GM12878 (cell line): Measurements from ENCODE around the gene HEBP1. TPM values are rescaled to one million over a fixed set of nuclear protein-coding genes. Genes with fewer than 3 reads are reported as not detected.
A peak's percentile ranks its signal among the peaks of the same experiment; 100 is the strongest.

Source experiments
- CHD2 ChIP-seq: IDR thresholded peaks from 2 replicates; pipeline ENCODE4 v1.6.1; 2011; ENCODE audit warnings: low read depth, low read length, improper control_type of control experiment, borderline replicate concordance
- KAT2A ChIP-seq: conservative IDR thresholded peaks from 2 replicates; pipeline ENCODE4 v1.6.1; 2011; ENCODE audit warnings: low read depth, low read length; ENCODE audit not compliant: control insufficient read depth
- MYC ChIP-seq: IDR thresholded peaks from 2 replicates; pipeline ENCODE4 v1.6.1; 2011; ENCODE audit warnings: mild to moderate bottlenecking, low read length, moderate library complexity, inconsistent platforms; ENCODE audit not compliant: insufficient read depth, insufficient replicate concordance, insufficient read length, severe bottlenecking
- NFYA ChIP-seq: IDR thresholded peaks from 2 replicates; pipeline ENCODE4 v1.6.1; 2011; ENCODE audit warnings: low read depth, mild to moderate bottlenecking, low read length, improper control_type of control experiment, borderline replicate concordance
- POLR2AphosphoS5 ChIP-seq: IDR thresholded peaks from 2 replicates; pipeline ENCODE4 v1.6.1; 2011; ENCODE audit warnings: mild to moderate bottlenecking, low read length, inconsistent platforms
- RAD21 ChIP-seq: IDR thresholded peaks from 2 replicates; pipeline ENCODE4 v1.6.1; 2011; ENCODE audit warnings: mild to moderate bottlenecking, low read depth, low read length, moderate library complexity; ENCODE audit not compliant: insufficient read depth
- SMARCA5 ChIP-seq: fragments of 450-650 bp; IDR thresholded peaks from 2 replicates; pipeline ENCODE4 v1.6.1; 2017; ENCODE audit warnings: mild to moderate bottlenecking
- SREBF1 ChIP-seq: IDR thresholded peaks from 2 replicates; pipeline ENCODE4 v1.6.1; 2012; ENCODE audit warnings: mild to moderate bottlenecking, low read length
- polyA plus RNA-seq, 11 experiments: library from polyadenylated mRNA; depleted of rRNA in 4 of 11; unstranded in 6 of 11; stranded (reverse) in 5 of 11; fragments of >200 nt; fragmentation: Nextera tagmentation in 4 of 11; fragmentation: Illumina TruSeq in 1 of 11; extraction: Ambion mirVana in 4 of 11; extraction: Trizol in 1 of 11; gene quantifications; 1 replicate in 1 of 11; 2 replicates in 10 of 11; pipeline versions ENCODE4 v1.2.1 to v1.2.3, GENCODE V29; 2011 to 2016; ENCODE audit warnings: inconsistent platforms in 2 of 11, missing spikeins in 2 of 11, low read depth in 1 of 11
- total RNA-seq, 4 experiments: library from RNA; depleted of rRNA in 3 of 4; stranded (reverse); fragments of >200 nt in 3 of 4; fragmentation: Illumina TruSeq in 1 of 4; extraction: Trizol in 1 of 4; gene quantifications; 2 replicates each; pipeline versions ENCODE4 v1.2.1 to v1.2.3, GENCODE V29; 2013 to 2021
- TF ChIP-seq, protein P1 (sequence below): fragments of 150-350 bp; IDR thresholded peaks from 2 replicates; pipeline ENCODE4 v1.6.1; 2016; ENCODE audit warnings: low read depth, low read length
- TF ChIP-seq, protein P2 (sequence below), 3 experiments: IDR thresholded peaks in 2 of 3; conservative IDR thresholded peaks in 1 of 3; 2 replicates each; pipeline ENCODE4 v1.5.1; 2011; ENCODE audit warnings: low read depth in 3 of 3, low read length in 3 of 3, mild to moderate bottlenecking in 3 of 3, control low read depth in 2 of 3, moderate library complexity in 2 of 3, inconsistent platforms in 1 of 3, mixed read lengths in 1 of 3; ENCODE audit not compliant: control insufficient read depth in 2 of 3, insufficient read depth in 1 of 3; ENCODE audit errors: extremely low read depth in 1 of 3

Gene HEBP1
- total and polyA plus RNA-seq, 10 of the 15 experiments (the other 5 are each of a cell fraction or from before 2014, with no cell fraction given) = 0.07 to 0.32 (median 0.18) TPM; not detected in 5

DNA sequence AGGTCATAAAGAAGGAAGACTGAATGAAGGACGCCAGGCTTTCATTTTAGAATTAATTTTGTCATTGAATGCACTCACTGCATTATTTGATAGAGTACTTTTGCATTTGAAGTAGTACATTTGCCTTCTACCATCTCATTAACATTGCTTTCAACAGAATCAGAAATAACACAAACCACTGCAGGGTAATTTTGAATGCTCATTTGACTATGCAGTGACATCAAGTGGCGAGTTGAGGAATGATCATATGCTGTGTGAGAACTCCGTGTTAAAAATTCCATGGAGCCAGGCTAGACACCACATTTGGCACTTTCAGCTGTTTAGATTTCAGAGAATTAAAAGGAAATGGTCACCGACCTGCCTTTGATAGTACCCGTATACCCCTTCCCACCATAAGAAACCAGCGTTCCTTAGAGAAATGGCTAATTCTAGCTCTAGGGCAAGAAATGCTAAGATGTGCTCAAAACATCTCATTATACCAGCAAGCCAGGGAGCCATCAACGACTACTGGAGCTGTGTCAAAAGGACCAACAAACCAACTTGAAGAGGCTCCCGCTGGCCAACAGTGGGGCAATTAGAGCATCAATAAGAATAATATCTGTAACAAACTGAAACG is 16.5 kb downstream of the HEBP1 start (continued):
- TF ChIP-seq, protein P1, sequence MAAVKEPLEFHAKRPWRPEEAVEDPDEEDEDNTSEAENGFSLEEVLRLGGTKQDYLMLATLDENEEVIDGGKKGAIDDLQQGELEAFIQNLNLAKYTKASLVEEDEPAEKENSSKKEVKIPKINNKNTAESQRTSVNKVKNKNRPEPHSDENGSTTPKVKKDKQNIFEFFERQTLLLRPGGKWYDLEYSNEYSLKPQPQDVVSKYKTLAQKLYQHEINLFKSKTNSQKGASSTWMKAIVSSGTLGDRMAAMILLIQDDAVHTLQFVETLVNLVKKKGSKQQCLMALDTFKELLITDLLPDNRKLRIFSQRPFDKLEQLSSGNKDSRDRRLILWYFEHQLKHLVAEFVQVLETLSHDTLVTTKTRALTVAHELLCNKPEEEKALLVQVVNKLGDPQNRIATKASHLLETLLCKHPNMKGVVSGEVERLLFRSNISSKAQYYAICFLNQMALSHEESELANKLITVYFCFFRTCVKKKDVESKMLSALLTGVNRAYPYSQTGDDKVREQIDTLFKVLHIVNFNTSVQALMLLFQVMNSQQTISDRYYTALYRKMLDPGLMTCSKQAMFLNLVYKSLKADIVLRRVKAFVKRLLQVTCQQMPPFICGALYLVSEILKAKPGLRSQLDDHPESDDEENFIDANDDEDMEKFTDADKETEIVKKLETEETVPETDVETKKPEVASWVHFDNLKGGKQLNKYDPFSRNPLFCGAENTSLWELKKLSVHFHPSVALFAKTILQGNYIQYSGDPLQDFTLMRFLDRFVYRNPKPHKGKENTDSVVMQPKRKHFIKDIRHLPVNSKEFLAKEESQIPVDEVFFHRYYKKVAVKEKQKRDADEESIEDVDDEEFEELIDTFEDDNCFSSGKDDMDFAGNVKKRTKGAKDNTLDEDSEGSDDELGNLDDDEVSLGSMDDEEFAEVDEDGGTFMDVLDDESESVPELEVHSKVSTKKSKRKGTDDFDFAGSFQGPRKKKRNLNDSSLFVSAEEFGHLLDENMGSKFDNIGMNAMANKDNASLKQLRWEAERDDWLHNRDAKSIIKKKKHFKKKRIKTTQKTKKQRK = no peak
- no peak for TF ChIP-seq KAT2A
- TF ChIP-seq RAD21 = peak; percentile 57
- TF ChIP-seq, protein P2, sequence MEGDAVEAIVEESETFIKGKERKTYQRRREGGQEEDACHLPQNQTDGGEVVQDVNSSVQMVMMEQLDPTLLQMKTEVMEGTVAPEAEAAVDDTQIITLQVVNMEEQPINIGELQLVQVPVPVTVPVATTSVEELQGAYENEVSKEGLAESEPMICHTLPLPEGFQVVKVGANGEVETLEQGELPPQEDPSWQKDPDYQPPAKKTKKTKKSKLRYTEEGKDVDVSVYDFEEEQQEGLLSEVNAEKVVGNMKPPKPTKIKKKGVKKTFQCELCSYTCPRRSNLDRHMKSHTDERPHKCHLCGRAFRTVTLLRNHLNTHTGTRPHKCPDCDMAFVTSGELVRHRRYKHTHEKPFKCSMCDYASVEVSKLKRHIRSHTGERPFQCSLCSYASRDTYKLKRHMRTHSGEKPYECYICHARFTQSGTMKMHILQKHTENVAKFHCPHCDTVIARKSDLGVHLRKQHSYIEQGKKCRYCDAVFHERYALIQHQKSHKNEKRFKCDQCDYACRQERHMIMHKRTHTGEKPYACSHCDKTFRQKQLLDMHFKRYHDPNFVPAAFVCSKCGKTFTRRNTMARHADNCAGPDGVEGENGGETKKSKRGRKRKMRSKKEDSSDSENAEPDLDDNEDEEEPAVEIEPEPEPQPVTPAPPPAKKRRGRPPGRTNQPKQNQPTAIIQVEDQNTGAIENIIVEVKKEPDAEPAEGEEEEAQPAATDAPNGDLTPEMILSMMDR (IDR thresholded peaks at IDR 0.05 in 2 of 3, conservative IDR thresholded peaks at IDR 0.05 in 1 of 3; ENCODE audit: control insufficient read depth in 2 of 3, extremely low read depth in 1 of 3, insufficient read depth in 1 of 3, low read depth in 3 of 3, low read length in 3 of 3) = peak; percentile 38 to 41 (median 41); a peak in 5 of 6 replicates
- no peak for TF ChIP-seq MYC
- TF ChIP-seq SREBF1 = no peak
- no peak for TF ChIP-seq POLR2AphosphoS5
- no peak for TF ChIP-seq CHD2
- no peak for TF ChIP-seq SMARCA5
- no peak for TF ChIP-seq NFYA
